ENCODE data around the gene PLCG1.

PLCG1 gene

GRCh38 chr20:41145821-41146620 lies 8.7 kb downstream of the PLCG1 start:
- TF ChIP-seq POLR2AphosphoS5 (IDR thresholded peaks at IDR 0.05; ENCODE audit: low read depth, low read length) (no peak), POLR2A (IDR thresholded peaks at IDR 0.05; ENCODE audit: low read depth, low read length) (no peak)
- DNase-seq (ENCODE audit: insufficient read length): no peak
- no peak for FAIRE-seq

GRCh38 chr20:41147767-41148191 lies 10.4 kb downstream of the PLCG1 start:
- TF ChIP-seq TAF1 (IDR thresholded peaks at IDR 0.05; ENCODE audit: borderline replicate concordance, low read depth, low read length) (no peak), POLR2A (IDR thresholded peaks at IDR 0.05; ENCODE audit: low read depth, low read length) (no peak), POLR2AphosphoS5 (IDR thresholded peaks at IDR 0.05; ENCODE audit: low read depth, low read length) (no peak)
- no peak for DNase-seq (ENCODE audit: insufficient read length)
- FAIRE-seq: no peak

- TF ChIP-seq POLR2A (IDR thresholded peaks at IDR 0.05; ENCODE audit: low read depth, low read length) (no peak), POLR2AphosphoS5 (IDR thresholded peaks at IDR 0.05; ENCODE audit: low read depth, low read length) (no peak), TAF1 (IDR thresholded peaks at IDR 0.05; ENCODE audit: borderline replicate concordance, low read depth, low read length) (no peak)
- no peak for FAIRE-seq
- no peak for DNase-seq (ENCODE audit: insufficient read length)
Measured at GRCh38 chr20:41148942-41149341, 11.6 kb downstream of the PLCG1 start.

GRCh38 chr20:41150664-41151063 lies 13.3 kb downstream of the PLCG1 start:
- DNase-seq (ENCODE audit: insufficient read length): no peak
- no peak for TF ChIP-seq TAF1 (IDR thresholded peaks at IDR 0.05; ENCODE audit: borderline replicate concordance, low read depth, low read length)
- no peak for TF ChIP-seq POLR2AphosphoS5 (IDR thresholded peaks at IDR 0.05; ENCODE audit: low read depth, low read length)
- TF ChIP-seq POLR2A (IDR thresholded peaks at IDR 0.05; ENCODE audit: low read depth, low read length): no peak
- peak; percentile 21 for FAIRE-seq

- TF ChIP-seq POLR2A (IDR thresholded peaks at IDR 0.05; ENCODE audit: low read depth, low read length) (no peak), POLR2AphosphoS5 (IDR thresholded peaks at IDR 0.05; ENCODE audit: low read depth, low read length) (no peak), TAF1 (IDR thresholded peaks at IDR 0.05; ENCODE audit: borderline replicate concordance, low read depth, low read length) (no peak)
- FAIRE-seq: no peak
Measured at GRCh38 chr20:41151134-41151869, 14.0 kb downstream of the PLCG1 start.

GRCh38 chr20:41152108-41152757 lies 14.9 kb downstream of the PLCG1 start:
- FAIRE-seq: no peak
- DNase-seq (ENCODE audit: insufficient read length): no peak
- TF ChIP-seq POLR2AphosphoS5 (IDR thresholded peaks at IDR 0.05; ENCODE audit: low read depth, low read length) (no peak), POLR2A (IDR thresholded peaks at IDR 0.05; ENCODE audit: low read depth, low read length) (no peak), TAF1 (IDR thresholded peaks at IDR 0.05; ENCODE audit: borderline replicate concordance, low read depth, low read length) (no peak)

More at GRCh38 chr20:41151134-41151869, 14.0 kb downstream of the PLCG1 start:
- no peak for DNase-seq (ENCODE audit: insufficient read length)

GRCh38 chr20:41154436-41155176 lies 17.3 kb downstream of the PLCG1 start:
- no peak for FAIRE-seq
- DNase-seq (ENCODE audit: insufficient read length): no peak
- no peak for TF ChIP-seq POLR2AphosphoS5 (IDR thresholded peaks at IDR 0.05; ENCODE audit: low read depth, low read length)
- no peak for TF ChIP-seq POLR2A (IDR thresholded peaks at IDR 0.05; ENCODE audit: low read depth, low read length)
- no peak for TF ChIP-seq TAF1 (IDR thresholded peaks at IDR 0.05; ENCODE audit: borderline replicate concordance, low read depth, low read length)

- no peak for TF ChIP-seq POLR2A (IDR thresholded peaks at IDR 0.05; ENCODE audit: low read depth, low read length)
- TF ChIP-seq POLR2AphosphoS5 (IDR thresholded peaks at IDR 0.05; ENCODE audit: low read depth, low read length): no peak
- no peak for TF ChIP-seq TAF1 (IDR thresholded peaks at IDR 0.05; ENCODE audit: borderline replicate concordance, low read depth, low read length)
- DNase-seq (ENCODE audit: insufficient read length) (no peak), FAIRE-seq (no peak)
Measured at GRCh38 chr20:41155261-41155660, 17.9 kb downstream of the PLCG1 start.

GRCh38 chr20:41158082-41158625 lies 20.8 kb downstream of the PLCG1 start:
- DNase-seq (ENCODE audit: insufficient read length): no peak
- no peak for TF ChIP-seq POLR2AphosphoS5 (IDR thresholded peaks at IDR 0.05; ENCODE audit: low read depth, low read length)
- no peak for TF ChIP-seq POLR2A (IDR thresholded peaks at IDR 0.05; ENCODE audit: low read depth, low read length)
- TF ChIP-seq TAF1 (IDR thresholded peaks at IDR 0.05; ENCODE audit: borderline replicate concordance, low read depth, low read length): no peak
- no peak for FAIRE-seq

- FAIRE-seq (peak; percentile 36), DNase-seq (ENCODE audit: insufficient read length) (no peak)
- TF ChIP-seq POLR2AphosphoS5 (IDR thresholded peaks at IDR 0.05; ENCODE audit: low read depth, low read length) (no peak), TAF1 (IDR thresholded peaks at IDR 0.05; ENCODE audit: borderline replicate concordance, low read depth, low read length) (no peak), POLR2A (IDR thresholded peaks at IDR 0.05; ENCODE audit: low read depth, low read length) (no peak)
Measured at GRCh38 chr20:41159547-41159946, 22.2 kb downstream of the PLCG1 start.

Data from GM12892 (cell line).